Erythroblast (primary cell): ENCODE data around the gene TYMP.

Experiments used
- GATA1 ChIP-seq: IDR thresholded peaks from 2 replicates; pipeline ENCODE4 v1.6.1; 2011; ENCODE audit warnings: low read depth, mild to moderate bottlenecking, control low read depth, low read length, moderate library complexity
- POLR2A ChIP-seq: IDR thresholded peaks from 2 replicates; pipeline ENCODE4 v1.6.1; 2011; ENCODE audit warnings: mild to moderate bottlenecking, low read length

DNA sequence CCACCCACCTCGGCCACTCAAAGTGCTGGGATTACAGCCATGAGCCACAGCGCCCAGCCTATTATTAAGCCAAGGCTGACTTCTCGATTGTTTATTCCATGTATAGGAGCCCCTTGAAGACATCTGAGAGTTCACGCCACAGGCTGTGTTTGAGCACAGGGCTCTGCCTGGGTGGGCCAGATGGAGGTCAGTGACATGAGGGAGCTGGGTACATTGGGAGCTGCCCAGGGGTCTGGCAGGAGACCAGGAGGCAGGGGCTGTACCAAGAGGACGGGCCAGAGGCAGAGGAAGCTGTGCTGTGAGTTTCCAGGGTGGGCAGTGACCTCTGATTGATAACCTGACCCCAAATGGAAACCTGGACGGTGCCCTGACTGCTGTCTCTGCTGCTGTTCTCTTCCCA is 27.7 kb downstream of the TYMP start:
- no peak for TF ChIP-seq POLR2A
- TF ChIP-seq GATA1: no peak
